NCI-H1436 (cell line): ENCODE data around the gene MAGI2.

Experiments
- DNase-seq: peaks from one replicate; lab custom pipeline; 2025; lab: John Stamatoyannopoulos, UW

MAGI2 gene

GRCh38 chr7:78783179-78783962 lies 670.1 kb downstream of the MAGI2 start:
- no peak for DNase-seq

- DNase-seq = no peak
Measured at GRCh38 chr7:78780560-78780959, 672.9 kb downstream of the MAGI2 start.

- no peak for DNase-seq
Measured at GRCh38 chr7:78779788-78780187, 673.7 kb downstream of the MAGI2 start.

GRCh38 chr7:78777829-78778228 lies 675.6 kb downstream of the MAGI2 start:
- DNase-seq = no peak

- DNase-seq = no peak
Measured at GRCh38 chr7:78770422-78771410, 682.8 kb downstream of the MAGI2 start.

- no peak for DNase-seq
Measured at GRCh38 chr7:78769481-78770101, 683.9 kb downstream of the MAGI2 start.

- DNase-seq = no peak
Measured at GRCh38 chr7:78768859-78769258, 684.6 kb downstream of the MAGI2 start.

- no peak for DNase-seq
Measured at GRCh38 chr7:78765943-78766729, 687.3 kb downstream of the MAGI2 start.

GRCh38 chr7:78764571-78764970 lies 688.9 kb downstream of the MAGI2 start:
- DNase-seq = no peak

- no peak for DNase-seq
Measured at GRCh38 chr7:78762625-78763024, 690.8 kb downstream of the MAGI2 start.

GRCh38 chr7:78760620-78761355 lies 692.7 kb downstream of the MAGI2 start:
- no peak for DNase-seq

- DNase-seq = no peak
Measured at GRCh38 chr7:78752554-78752953, 700.9 kb downstream of the MAGI2 start.

GRCh38 chr7:78751253-78751652 lies 702.2 kb downstream of the MAGI2 start:
- DNase-seq = no peak

- DNase-seq = no peak
Measured at GRCh38 chr7:78749052-78749746, 704.3 kb downstream of the MAGI2 start.

- no peak for DNase-seq
Measured at GRCh38 chr7:78747592-78747991, 705.9 kb downstream of the MAGI2 start.

- DNase-seq = no peak
Measured at GRCh38 chr7:78746301-78746700, 707.2 kb downstream of the MAGI2 start.

GRCh38 chr7:78742694-78743093 lies 710.8 kb downstream of the MAGI2 start:
- DNase-seq = no peak

- DNase-seq = no peak
Measured at GRCh38 chr7:78736548-78736947, 716.9 kb downstream of the MAGI2 start.

- no peak for DNase-seq
Measured at GRCh38 chr7:78734626-78735025, 718.8 kb downstream of the MAGI2 start.

- DNase-seq = no peak
Measured at GRCh38 chr7:78720066-78720465, 733.4 kb downstream of the MAGI2 start.
